IMR-90 (cell line): ENCODE results near the gene STUB1. TPM values are rescaled to one million over a fixed set of nuclear protein-coding genes. Genes with fewer than 3 reads are reported as not detected.

ENCODE experiments used
- ATAC-seq: fragments of 200-7000 bp; cut with Tn5 transposase; 2 replicates; pipeline ENCODE4 v1.9.1; 2020; ENCODE audit warnings: low read depth, mild to moderate bottlenecking, moderate library complexity
- BruUV-seq: library from RNA; stranded (reverse); fragments of 400-500 nt; replicated peaks from 2 replicates; lab custom pipeline; 2021; lab: Mats Ljungman, UMichigan
- CTCF ChIA-PET: fragments of 300-600 bp; formaldehyde crosslinking; extraction: SDS; loops from one replicate; lab custom pipeline; 2021; ENCODE audit warnings: antibody characterized with exemption; lab: Yijun Ruan, JAX
- POLR2A ChIA-PET: fragments of 300-600 bp; sonication (Branson Sonifier 250); formaldehyde crosslinking; loops from one replicate; lab custom pipeline; 2022; ENCODE audit warnings: antibody characterized with exemption; ENCODE audit not compliant: unreplicated experiment; lab: Charles Lee
- DNase-seq: peaks from one replicate; pipeline ENCODE4 v3.0.0; 2013
- H2AFZ ChIP-seq: replicated peaks from 2 replicates; pipeline ENCODE3; 2013; ENCODE audit warnings: low read length, mild to moderate bottlenecking; ENCODE audit not compliant: poor library complexity
- H2AK5ac ChIP-seq: 2 replicates; pipeline ENCODE4 v1.6.1; 2013; ENCODE audit warnings: low read depth, low read length, inconsistent platforms
- H2AK9ac ChIP-seq: replicated peaks from 2 replicates; pipeline ENCODE3; 2013; ENCODE audit warnings: mild to moderate bottlenecking, low read depth, low read length, moderate library complexity; ENCODE audit not compliant: poor library complexity
- H2BK120ac ChIP-seq: 2 replicates; pipeline ENCODE4 v1.6.1; 2013; ENCODE audit warnings: low read depth, low read length, inconsistent platforms
- H2BK15ac ChIP-seq: 3 replicates; pipeline ENCODE4 v1.6.1; 2013; ENCODE audit warnings: low read depth, low read length, inconsistent platforms
- H2BK20ac ChIP-seq: 2 replicates; pipeline ENCODE4 v1.6.1; 2013; ENCODE audit warnings: low read depth, mild to moderate bottlenecking, inconsistent platforms, low read length, moderate library complexity
- H2BK5ac ChIP-seq: 2 replicates; pipeline ENCODE4 v1.6.1; 2013; ENCODE audit warnings: mild to moderate bottlenecking, low read depth, low read length, inconsistent platforms; ENCODE audit not compliant: poor library complexity, severe bottlenecking
- H3K14ac ChIP-seq: replicated peaks from 2 replicates; pipeline ENCODE4 v1.6.1; 2013; ENCODE audit warnings: low read depth, low read length, inconsistent platforms
- H3K18ac ChIP-seq: 2 replicates; pipeline ENCODE4 v1.6.1; 2013; ENCODE audit warnings: low read depth, low read length, control low read depth
- H3K23ac ChIP-seq: 2 replicates; pipeline ENCODE4 v1.6.1; 2013; ENCODE audit warnings: low read depth, low read length, inconsistent platforms
- H3K27ac ChIP-seq: 2 replicates; pipeline ENCODE4 v1.5.1; 2013; ENCODE audit warnings: mild to moderate bottlenecking, control low read depth, low read length; ENCODE audit not compliant: insufficient read depth
- H3K27me3 ChIP-seq: 2 replicates; pipeline ENCODE4 v1.6.1; 2013; ENCODE audit warnings: low read length; ENCODE audit not compliant: control insufficient read depth, insufficient read depth
- H3K36me3 ChIP-seq: 2 replicates; pipeline ENCODE4 v1.6.1; 2013; ENCODE audit warnings: low read length, mixed read lengths; ENCODE audit not compliant: control insufficient read depth, insufficient read depth
- H3K4ac ChIP-seq: 2 replicates; pipeline ENCODE4 v1.6.1; 2013; ENCODE audit warnings: low read depth, low read length, inconsistent platforms
- H3K4me1 ChIP-seq: 2 replicates; pipeline ENCODE4 v1.6.1; 2013; ENCODE audit warnings: low read length, mixed read lengths; ENCODE audit not compliant: control insufficient read depth, insufficient read depth
- H3K4me2 ChIP-seq: 2 replicates; pipeline ENCODE4 v1.6.1; 2013; ENCODE audit warnings: low read depth, mild to moderate bottlenecking, control low read depth, low read length, moderate library complexity
- H3K4me3 ChIP-seq: 2 replicates; pipeline ENCODE4 v1.5.1; 2013; ENCODE audit warnings: low read depth, mild to moderate bottlenecking, control low read depth, low read length, moderate library complexity; ENCODE audit not compliant: insufficient read depth
- H3K56ac ChIP-seq: 2 replicates; pipeline ENCODE4 v1.6.1; 2013; ENCODE audit warnings: low read length, inconsistent platforms; ENCODE audit not compliant: insufficient read depth; ENCODE audit errors: extremely low read depth
- H3K79me1 ChIP-seq, 2 experiments: 2 replicates each; pipeline ENCODE4 v1.6.1; 2013; ENCODE audit warnings: low read length in 2 of 2, inconsistent platforms in 1 of 2, low read depth in 1 of 2
- H3K9ac ChIP-seq: 2 replicates; pipeline ENCODE4 v1.6.1; 2013; ENCODE audit warnings: low read depth, low read length, control low read depth
- H3K9me1 ChIP-seq: 2 replicates; pipeline ENCODE4 v1.6.1; 2013; ENCODE audit warnings: low read length, inconsistent platforms; ENCODE audit not compliant: insufficient read depth
- H3K9me3 ChIP-seq: 2 replicates; pipeline ENCODE4 v1.6.1; 2013; ENCODE audit warnings: low read length; ENCODE audit not compliant: control insufficient read depth, insufficient read depth
- H4K20me1 ChIP-seq: 2 replicates; pipeline ENCODE4 v1.6.1; 2013; ENCODE audit warnings: low read length, inconsistent platforms; ENCODE audit not compliant: insufficient read depth
- H4K5ac ChIP-seq: 2 replicates; pipeline ENCODE4 v1.6.1; 2013; ENCODE audit warnings: mild to moderate bottlenecking, low read depth, low read length, control low read depth
- H4K8ac ChIP-seq, 2 experiments: 2 replicates each; pipeline ENCODE4 v1.6.1; 2013; ENCODE audit warnings: low read depth in 2 of 2, low read length in 2 of 2, control low read depth in 1 of 2, inconsistent platforms in 1 of 2
- H4K91ac ChIP-seq: 2 replicates; pipeline ENCODE4 v1.6.1; 2013; ENCODE audit warnings: low read depth, low read length, inconsistent platforms; ENCODE audit not compliant: insufficient read depth
- CEBPB ChIP-seq: IDR thresholded peaks from 2 replicates; pipeline ENCODE4 v1.6.1; 2012; ENCODE audit warnings: low read depth, low read length, improper control_type of control experiment
- FOS ChIP-seq: fragments of 150-350 bp; IDR thresholded peaks from 2 replicates; pipeline ENCODE4 v1.6.1; 2016; ENCODE audit warnings: low read depth, low read length
- MAZ ChIP-seq: IDR thresholded peaks from 2 replicates; pipeline ENCODE4 v1.6.1; 2012; ENCODE audit warnings: low read depth, mild to moderate bottlenecking, low read length, improper control_type of control experiment, moderate library complexity, borderline replicate concordance
- RAD21 ChIP-seq: IDR thresholded peaks from 2 replicates; pipeline ENCODE4 v1.6.1; 2012; ENCODE audit warnings: low read length, improper control_type of control experiment
- RCOR1 ChIP-seq: IDR thresholded peaks from 2 replicates; pipeline ENCODE4 v1.6.1; 2012; ENCODE audit warnings: mild to moderate bottlenecking, low read length, improper control_type of control experiment; ENCODE audit not compliant: insufficient replicate concordance
- WGBS, 2 experiments: methylation state at CpG; one replicate each; pipeline versions ENCODE4 v1.1.5 to v1.1.7; 2013; ENCODE audit warnings: missing lambda C conversion rate in 2 of 2; ENCODE audit not compliant: insufficient read length in 1 of 2; ENCODE audit errors: extremely low coverage in 2 of 2; 5-methylcytosine and 5-hydroxymethylcytosine counted together
- dilution Hi-C: fragments of 300-500 bp; cut with HindIII; formaldehyde crosslinking; loops from one replicate; pipeline ENCODE4 v1.14.3; 2018; ENCODE audit warnings: low sequenced_read_pairs; ENCODE audit not compliant: unreplicated experiment
- in situ Hi-C: fragments of 300-500 bp; cut with MboI; formaldehyde crosslinking; loops from 3 replicates; pipeline ENCODE4 v1.14.3; 2019; ENCODE audit warnings: low sequenced_read_pairs, inconsistent platforms, mixed read lengths
- intact Hi-C: fragments of 100-400 bp; cut with micrococcal nuclease; formaldehyde crosslinking; loops from 2 replicates; pipeline ENCODE4 v1.10.0; 2022
- polyA plus RNA-seq, 3 experiments: library from polyadenylated mRNA; depleted of rRNA; stranded (reverse); fragments of >200 nt; gene quantifications; 2 replicates each; pipeline ENCODE4 v1.2.3, GENCODE V29; 2012; ENCODE audit warnings: low replicate concordance in 1 of 3
- total RNA-seq: library from RNA; depleted of rRNA; stranded (reverse); fragments of >200 nt; gene quantifications from 2 replicates; pipeline ENCODE4 v1.2.3, GENCODE V29; 2012
- TF ChIP-seq, protein P1 (sequence below): fragments of 150-350 bp; IDR thresholded peaks from 2 replicates; pipeline ENCODE4 v1.6.1; 2016; ENCODE audit warnings: low read depth, mild to moderate bottlenecking, low read length, moderate library complexity, borderline replicate concordance
- TF ChIP-seq, protein P2 (sequence below): conservative IDR thresholded peaks from 2 replicates; pipeline ENCODE4 v1.5.1; 2012; ENCODE audit warnings: mild to moderate bottlenecking, low read depth, low read length, improper control_type of control experiment

The STUB1 gene
- total and polyA plus RNA-seq, 2 of the 4 experiments (the other 2 are of a cell fraction), result 183 to 186 TPM

DNA sequence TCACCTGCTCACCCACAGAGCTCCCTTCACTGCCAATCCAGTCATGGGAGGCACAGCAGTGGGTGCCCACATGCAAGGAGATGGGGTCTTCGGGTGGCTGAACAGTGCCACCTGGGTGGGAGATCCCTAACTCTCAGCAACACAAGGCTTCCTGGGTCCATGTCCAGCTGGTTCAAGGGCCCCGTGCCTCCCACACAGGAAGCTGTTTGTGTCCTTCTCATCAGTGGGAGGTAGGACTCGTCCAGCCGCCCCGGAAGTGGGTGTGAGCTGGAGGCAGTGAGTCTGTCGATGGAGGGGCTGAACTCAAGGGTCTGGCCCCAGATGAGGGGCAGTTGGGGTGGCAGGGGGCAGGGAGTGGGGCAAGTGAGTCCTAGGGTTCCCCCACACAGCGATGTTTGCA lies 23.8 kb downstream of the STUB1 start:
- Histone ChIP-seq H3K9ac (no peak overlapping the region), H2AK5ac (no peak overlapping the region), H3K9me1 (no peaks in the 10 kb centered on the region), H2AFZ (no peak overlapping the region), H3K18ac (no peak overlapping the region), H4K20me1 (peaks cover 14% of the 10 kb centered on the region), H2AK9ac (no peak overlapping the region), H3K9me3 (no peaks in the 10 kb centered on the region), H4K8ac (no peak overlapping the region), H3K4me3 (no peak overlapping the region), H2BK120ac (no peak overlapping the region), H3K4ac (no peak overlapping the region), H3K23ac (no peak overlapping the region), H3K4me1 (no peaks in the 10 kb centered on the region), H3K79me1 (no peaks in the 10 kb centered on the region), H3K4me2 (no peak overlapping the region), H3K27ac (no peak overlapping the region), H2BK5ac (no peak overlapping the region), H3K56ac (no peak overlapping the region), H3K36me3 (no peaks in the 10 kb centered on the region), H3K14ac (no peak overlapping the region), H3K27me3 (peaks cover 76% of the 10 kb centered on the region), H4K91ac (no peak overlapping the region), H2BK20ac (no peak overlapping the region), H4K5ac (no peak overlapping the region), H2BK15ac (no peak overlapping the region)
- TF ChIP-seq RCOR1, result no peak
- TF ChIP-seq, protein P1, sequence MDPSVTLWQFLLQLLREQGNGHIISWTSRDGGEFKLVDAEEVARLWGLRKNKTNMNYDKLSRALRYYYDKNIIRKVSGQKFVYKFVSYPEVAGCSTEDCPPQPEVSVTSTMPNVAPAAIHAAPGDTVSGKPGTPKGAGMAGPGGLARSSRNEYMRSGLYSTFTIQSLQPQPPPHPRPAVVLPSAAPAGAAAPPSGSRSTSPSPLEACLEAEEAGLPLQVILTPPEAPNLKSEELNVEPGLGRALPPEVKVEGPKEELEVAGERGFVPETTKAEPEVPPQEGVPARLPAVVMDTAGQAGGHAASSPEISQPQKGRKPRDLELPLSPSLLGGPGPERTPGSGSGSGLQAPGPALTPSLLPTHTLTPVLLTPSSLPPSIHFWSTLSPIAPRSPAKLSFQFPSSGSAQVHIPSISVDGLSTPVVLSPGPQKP, result no peak
- TF ChIP-seq FOS, result no peak
- TF ChIP-seq RAD21, result no peak
- TF ChIP-seq MAZ, result no peak
- TF ChIP-seq, protein P2, sequence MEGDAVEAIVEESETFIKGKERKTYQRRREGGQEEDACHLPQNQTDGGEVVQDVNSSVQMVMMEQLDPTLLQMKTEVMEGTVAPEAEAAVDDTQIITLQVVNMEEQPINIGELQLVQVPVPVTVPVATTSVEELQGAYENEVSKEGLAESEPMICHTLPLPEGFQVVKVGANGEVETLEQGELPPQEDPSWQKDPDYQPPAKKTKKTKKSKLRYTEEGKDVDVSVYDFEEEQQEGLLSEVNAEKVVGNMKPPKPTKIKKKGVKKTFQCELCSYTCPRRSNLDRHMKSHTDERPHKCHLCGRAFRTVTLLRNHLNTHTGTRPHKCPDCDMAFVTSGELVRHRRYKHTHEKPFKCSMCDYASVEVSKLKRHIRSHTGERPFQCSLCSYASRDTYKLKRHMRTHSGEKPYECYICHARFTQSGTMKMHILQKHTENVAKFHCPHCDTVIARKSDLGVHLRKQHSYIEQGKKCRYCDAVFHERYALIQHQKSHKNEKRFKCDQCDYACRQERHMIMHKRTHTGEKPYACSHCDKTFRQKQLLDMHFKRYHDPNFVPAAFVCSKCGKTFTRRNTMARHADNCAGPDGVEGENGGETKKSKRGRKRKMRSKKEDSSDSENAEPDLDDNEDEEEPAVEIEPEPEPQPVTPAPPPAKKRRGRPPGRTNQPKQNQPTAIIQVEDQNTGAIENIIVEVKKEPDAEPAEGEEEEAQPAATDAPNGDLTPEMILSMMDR, result no peak
- no peak for TF ChIP-seq CEBPB
- ATAC-seq (no peak), DNase-seq (no peak)
- CTCF ChIA-PET, result no interaction called here
- WGBS, 2 experiments, result no CpG with 5 or more reads among the region's 7 CpGs
- in situ Hi-C loops, result loop anchor here (25.0 kb wide), 1 partner anchor 358 kb away; the partner anchor contains the start of gene SSTR5
- intact Hi-C loops, result no loop called here
- POLR2A ChIA-PET, result no interaction called here
- BruUV-seq, result no TSS peak
- dilution Hi-C loops, result no loop called here
